Uterine smooth muscle cell (primary cell): Measurements from ENCODE around the gene CDK5RAP2. TPM values are rescaled to one million over a fixed set of nuclear protein-coding genes. Genes with fewer than 3 reads are reported as not detected.

Experiments
- total RNA-seq: library from RNA; depleted of rRNA; stranded (reverse); fragments of >200 nt; gene quantifications from 2 replicates; pipeline ENCODE4 v1.2.3, GENCODE V29; 2014

Gene CDK5RAP2
- total RNA-seq, result 35.2 and 53.7 TPM in 2 replicates

DNA sequence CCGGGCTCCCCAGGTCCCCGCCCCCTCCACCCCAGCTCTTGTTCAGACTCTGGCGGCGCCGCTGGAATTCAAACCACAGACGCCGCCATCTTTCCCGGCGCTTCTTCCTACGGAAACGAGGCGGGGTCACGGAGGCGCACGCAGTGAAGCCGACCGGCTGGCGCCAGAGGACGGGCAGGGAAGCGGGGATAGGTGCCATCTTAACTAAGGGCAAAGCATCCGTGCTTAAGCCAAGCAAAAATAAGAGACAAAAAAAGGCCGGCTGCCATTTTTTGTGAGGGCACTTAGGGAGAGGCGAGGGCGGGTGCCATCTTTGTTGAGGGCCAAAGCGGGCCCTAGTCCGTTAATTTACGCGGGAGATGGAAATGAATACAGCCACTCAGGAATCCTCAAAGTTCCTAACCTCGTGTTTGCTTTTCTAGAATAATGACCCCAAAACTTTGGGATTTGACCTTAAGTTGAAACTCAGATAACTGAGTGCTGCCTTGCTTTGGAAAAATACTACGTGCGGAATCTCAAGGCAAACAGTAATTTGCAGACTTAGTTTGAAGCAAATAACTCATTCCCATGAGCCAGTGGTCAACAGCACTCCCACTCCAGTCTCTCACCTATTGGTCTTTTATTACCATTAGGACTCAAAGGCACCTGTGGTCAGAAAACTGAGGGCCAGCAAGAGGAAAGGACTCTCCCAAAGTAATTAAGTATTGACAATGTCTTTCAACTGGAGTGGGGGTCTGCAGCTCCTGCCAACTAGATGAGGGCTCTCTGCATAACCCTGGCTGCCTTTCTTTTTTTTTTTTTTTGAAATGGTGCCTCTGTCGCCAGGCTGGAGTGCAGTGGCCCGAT lies at the start of gene CDK5RAP2:
Gene CDK5RAP2, minus strand, starts transcription at position 117 of the 846 bp plus-strand sequence. CDS start 189 bp downstream, outside the sequence.

Other genes with a start within 250 kb of the CDK5RAP2 start
- gene MEGF9, start 134.3 kb upstream of the CDK5RAP2 start, total RNA-seq, result 5.1 and 7.9 TPM in 2 replicates
- 32.8 and 36.2 TPM in 2 replicates for gene FBXW2, start 213.2 kb upstream of the CDK5RAP2 start, total RNA-seq